T-helper 1 cell treated with Interleukin-12 subunit alpha and Interleukin-12 subunit beta and Interleukin-4 antibody, amounts not matched to agents 30 ng/mL and 1 ng/mL, for 36 hours (primary cell): ENCODE measurements around the gene LGALS3BP. TPM values are rescaled to one million over a fixed set of nuclear protein-coding genes. Genes with fewer than 3 reads are reported as not detected.

ENCODE experiments used
- intact Hi-C: fragments of 100-400 bp; cut with micrococcal nuclease; formaldehyde crosslinking; loops from one replicate; pipeline ENCODE4 v1.15.1; 2024
- total RNA-seq: library from RNA; stranded (reverse); gene quantifications from 2 replicates; pipeline ENCODE4 v1.2.3, GENCODE V29; 2022

LGALS3BP gene
- total RNA-seq, 1 donor from 2014 or later: 224 TPM

- intact Hi-C loops: no loop called here
Observed at GRCh38 chr17:78923660-78924453, 55.9 kb downstream of the LGALS3BP start.

GRCh38 chr17:78922816-78923498 lies 56.8 kb downstream of the LGALS3BP start:
- intact Hi-C loops: no loop called here

GRCh38 chr17:78921437-78921971 lies 58.2 kb downstream of the LGALS3BP start:
- intact Hi-C loops: no loop called here

Other genes with a start within 250 kb of the LGALS3BP start
- 299 and 310 TPM in 2 replicates for gene CYTH1, start 197.7 kb downstream of the LGALS3BP start, total RNA-seq
- gene USP36, start 139.1 kb downstream of the LGALS3BP start, total RNA-seq: 95.5 and 110 TPM in 2 replicates
- gene CEP295NL, start 76.7 kb downstream of the LGALS3BP start, total RNA-seq: 0.22 TPM in 1 of 2 replicates, not detected in the other
- gene TIMP2, start 54.5 kb downstream of the LGALS3BP start, total RNA-seq: 1.8 and 2.3 TPM in 2 replicates
- gene CANT1, start 29.8 kb upstream of the LGALS3BP start, total RNA-seq: 82.8 and 83.9 TPM in 2 replicates
- 0.12 TPM in 1 of 2 replicates, not detected in the other for gene C1QTNF1, start 44.2 kb upstream of the LGALS3BP start, total RNA-seq
- 37.6 and 41.2 TPM in 2 replicates for gene ENGASE, start 94.9 kb upstream of the LGALS3BP start, total RNA-seq